ENCODE results near the gene PCDHB6.
"Not testable (repeated sequence)": the region's sequence is repeated elsewhere in the genome, so short reads cannot be mapped to it uniquely, and the experiment has no call there.

GRCh38 chr5:141123396-141124135, 26.3 kb upstream of the PCDHB6 start:
- not testable (repeated sequence) for TF ChIP-seq EZH2 (IDR thresholded peaks at IDR 0.05; ENCODE audit: borderline replicate concordance, low read length); CTCF (IDR thresholded peaks at IDR 0.05; ENCODE audit: low read length)

All from OCI-LY1 (cell line).